CD4-positive, alpha-beta T cell treated with Interleukin-17A for 4 hours (primary cell): ENCODE data around the gene COG4.
A peak's percentile ranks its signal among the peaks of the same experiment; 100 is the strongest.

ENCODE experiments used
- DNase-seq: peaks from one replicate; pipeline ENCODE4 v3.0.0-alpha.2; 2020; ENCODE audit warnings: mixed read lengths

The COG4 gene

GRCh38 chr16:70430667-70431536, 92.5 kb downstream of the COG4 start:
- peak; percentile 79 for DNase-seq
